NCI-H2029 treated with DMSO at 0.1 percent for 48 hours (cell line): ENCODE results near the gene STK40.

ENCODE experiments used
- DNase-seq: peaks from one replicate; lab custom pipeline; 2025; lab: John Stamatoyannopoulos, UW

The STK40 gene

DNA sequence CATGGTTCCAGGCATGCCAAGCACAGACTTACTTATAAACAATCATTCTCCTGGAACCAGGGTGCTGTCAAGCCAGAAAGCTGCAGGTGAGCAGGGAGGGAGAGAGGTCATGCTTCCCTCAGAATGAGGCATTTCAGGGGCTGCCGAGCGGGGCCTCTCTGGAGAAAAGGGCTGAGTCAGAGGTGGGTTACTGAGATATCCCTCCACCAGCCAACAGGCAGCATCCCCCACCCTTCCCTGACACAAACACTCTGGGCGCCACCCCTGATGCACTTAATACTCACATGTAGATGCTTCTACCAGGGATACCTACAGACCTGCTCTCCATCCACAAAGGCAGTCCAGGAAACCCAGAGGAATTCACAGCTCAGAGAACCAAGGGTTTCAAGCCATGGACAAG lies 13.1 kb downstream of the STK40 start:
- DNase-seq: no peak

DNA sequence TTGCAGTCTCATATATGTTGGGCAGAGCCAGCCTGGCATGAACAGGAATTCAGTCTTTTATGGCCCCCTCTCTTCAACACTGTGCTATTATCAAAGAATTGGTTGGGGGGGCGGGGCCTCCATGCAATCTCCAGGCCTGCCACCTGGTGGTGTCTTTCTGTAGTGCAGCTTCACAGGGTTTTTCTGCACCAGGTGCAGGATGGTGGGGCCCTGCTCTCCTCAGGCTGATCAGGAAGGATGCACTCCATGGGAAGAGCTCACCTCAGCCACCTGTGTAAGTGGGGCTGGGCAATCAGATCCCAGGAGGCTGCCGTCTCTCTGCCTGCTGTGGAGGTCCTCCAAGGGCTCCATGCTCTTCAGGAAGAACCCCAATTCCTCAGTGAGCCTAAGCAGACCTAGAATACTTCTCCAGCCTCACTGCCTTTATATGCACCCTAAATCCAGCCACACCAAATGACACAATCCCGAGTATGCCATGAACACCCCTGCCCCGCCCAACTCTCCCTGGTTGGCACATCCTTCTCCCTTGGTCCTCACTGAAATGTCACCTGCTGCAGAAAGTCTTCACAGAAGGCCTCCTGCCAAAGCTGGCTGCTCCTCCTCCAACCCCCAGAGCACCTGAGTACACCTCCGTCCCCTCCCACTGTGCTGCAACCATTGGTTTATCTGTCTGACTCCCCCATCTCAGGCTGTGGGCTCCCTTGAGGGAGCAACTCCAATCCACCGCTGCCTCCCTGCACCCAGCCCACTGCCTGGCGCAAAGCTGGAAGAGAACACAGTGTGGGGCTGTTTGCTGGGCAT lies 16.5 kb downstream of the STK40 start:
- peak; percentile 31 for DNase-seq

DNA sequence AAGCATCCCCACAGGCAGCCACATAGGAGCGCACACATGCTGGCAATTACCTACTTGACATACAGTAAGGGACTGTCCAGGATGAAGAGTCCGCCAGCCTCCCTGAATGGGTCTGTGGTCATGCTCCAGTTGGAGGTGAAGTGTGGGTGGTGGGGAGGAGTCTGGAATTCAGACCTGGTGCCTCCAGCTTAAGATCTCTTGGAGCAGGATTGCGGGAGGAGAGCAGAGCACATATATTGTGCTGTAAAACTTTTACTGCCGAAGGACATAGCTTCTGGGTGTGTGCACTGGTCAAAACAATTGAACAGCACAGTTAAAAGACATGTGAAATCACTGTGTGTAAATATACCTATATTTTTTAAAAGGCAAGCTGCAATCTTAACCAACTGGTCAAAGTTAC lies 17.9 kb downstream of the STK40 start:
- DNase-seq: no peak

DNA sequence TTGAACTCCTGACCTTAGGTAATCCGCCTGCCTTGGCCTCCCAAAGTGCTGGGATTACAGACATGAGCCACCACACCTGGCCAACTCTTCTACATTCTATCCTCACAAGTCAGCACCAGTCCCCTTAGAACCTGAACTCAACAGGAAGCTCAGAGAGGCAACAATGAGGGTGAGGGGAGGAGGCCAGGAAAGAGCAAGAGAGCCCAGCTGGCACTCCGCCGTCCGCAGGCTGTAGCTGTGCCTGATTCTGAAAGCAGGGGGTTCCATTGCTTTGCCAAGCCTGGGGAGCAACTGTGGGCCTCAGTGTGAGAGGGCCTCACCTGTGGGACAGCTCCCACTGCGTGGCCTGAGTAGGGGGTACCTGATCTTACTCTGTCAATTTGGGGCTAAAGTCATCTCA lies 18.7 kb downstream of the STK40 start:
- no peak for DNase-seq

DNA sequence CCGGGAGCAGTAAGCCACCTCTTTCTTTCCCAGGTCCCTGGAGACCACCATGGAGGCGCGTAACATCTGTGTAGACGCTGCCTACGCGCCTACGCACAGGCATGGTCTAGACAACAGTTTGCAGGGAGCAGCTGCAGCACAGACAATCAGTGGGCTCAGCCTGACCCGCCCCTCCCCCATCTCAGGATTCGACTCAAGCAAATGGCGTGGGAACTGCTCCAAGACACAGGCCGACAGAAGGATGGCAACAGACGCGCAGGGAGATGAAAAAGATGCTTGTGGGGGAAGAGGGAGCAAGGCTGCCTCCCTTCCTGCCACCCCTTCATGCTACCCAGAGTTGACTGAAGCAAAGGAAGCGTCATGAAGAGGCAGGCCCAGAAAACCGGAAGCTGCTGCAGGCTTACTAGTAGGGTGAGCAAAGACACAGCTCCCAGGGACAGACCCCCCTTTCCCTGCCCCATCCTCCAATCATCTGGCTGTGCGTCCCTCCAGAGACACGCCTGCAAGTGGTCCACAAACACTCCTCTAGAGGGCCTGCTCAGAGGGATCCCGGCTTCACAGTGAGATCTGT lies 19.5 kb downstream of the STK40 start:
- DNase-seq: no peak

DNA sequence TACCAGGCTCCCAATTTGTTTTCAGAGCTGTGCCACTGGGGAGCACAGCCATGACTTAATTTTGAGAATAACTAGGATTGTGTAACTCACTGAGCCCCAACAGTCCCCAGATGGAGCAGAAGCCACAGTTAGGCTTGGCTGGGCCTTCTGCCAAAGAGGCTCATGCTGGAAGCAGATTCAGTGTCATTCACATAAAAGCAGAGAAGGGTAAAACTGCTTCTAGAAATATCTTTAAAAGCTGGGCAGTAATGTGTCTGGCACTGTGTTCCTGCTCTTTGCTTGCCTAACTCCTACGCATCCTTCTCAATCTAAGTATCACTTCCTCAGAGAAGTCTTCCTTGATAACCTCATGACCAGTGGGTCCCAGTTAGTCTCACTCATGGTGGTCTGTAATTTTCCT lies 20.3 kb downstream of the STK40 start:
- DNase-seq: no peak

DNA sequence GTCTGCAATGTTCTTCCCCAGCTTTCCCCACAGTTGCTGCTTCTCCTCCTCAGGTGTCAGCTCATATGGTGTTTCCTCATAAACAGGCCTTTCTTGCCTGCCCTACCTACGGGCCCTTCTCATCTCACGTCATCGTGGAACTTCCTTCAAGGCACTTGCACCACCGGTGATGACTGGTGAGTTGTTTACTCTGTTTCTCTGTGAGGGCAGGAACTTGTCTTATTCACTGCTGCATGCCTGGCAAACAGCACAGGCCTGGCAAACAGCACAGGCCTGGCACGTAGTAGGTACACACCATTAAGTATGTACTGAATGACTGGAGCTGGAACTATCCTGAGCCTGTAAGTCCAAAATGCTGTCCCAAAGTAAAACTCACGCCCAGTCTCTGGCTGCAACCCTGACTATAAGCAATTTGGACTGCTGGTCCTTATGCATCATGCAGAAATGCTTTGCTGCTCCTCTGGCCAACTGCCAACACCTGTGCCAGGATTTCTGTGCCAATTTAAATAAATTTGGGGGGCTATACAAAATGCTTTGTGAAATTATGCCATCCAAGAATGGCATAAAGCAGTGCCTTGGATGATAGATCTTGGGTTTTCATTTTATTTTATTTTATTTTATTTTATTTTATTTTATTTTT lies 25.7 kb downstream of the STK40 start:
- no peak for DNase-seq

DNA sequence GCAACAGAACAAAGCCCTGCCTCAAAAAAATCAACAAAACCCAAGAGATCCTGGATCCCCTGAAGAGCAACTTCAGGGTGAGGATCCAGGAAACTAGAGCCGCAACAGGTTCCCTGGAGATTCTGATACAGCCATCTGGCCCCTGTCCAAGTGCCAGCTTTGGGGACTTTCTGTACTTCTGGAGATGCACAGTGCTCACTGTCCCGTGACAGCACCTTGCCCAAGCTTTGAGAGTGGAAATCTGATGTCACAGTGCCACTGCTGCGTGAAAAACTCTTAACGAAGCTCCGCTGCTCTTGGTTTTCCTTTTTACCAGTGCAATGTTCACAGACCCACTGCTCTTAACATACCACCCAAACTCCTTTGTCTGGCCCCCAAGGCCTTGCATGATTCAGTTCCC lies 26.3 kb downstream of the STK40 start:
- no peak for DNase-seq

DNA sequence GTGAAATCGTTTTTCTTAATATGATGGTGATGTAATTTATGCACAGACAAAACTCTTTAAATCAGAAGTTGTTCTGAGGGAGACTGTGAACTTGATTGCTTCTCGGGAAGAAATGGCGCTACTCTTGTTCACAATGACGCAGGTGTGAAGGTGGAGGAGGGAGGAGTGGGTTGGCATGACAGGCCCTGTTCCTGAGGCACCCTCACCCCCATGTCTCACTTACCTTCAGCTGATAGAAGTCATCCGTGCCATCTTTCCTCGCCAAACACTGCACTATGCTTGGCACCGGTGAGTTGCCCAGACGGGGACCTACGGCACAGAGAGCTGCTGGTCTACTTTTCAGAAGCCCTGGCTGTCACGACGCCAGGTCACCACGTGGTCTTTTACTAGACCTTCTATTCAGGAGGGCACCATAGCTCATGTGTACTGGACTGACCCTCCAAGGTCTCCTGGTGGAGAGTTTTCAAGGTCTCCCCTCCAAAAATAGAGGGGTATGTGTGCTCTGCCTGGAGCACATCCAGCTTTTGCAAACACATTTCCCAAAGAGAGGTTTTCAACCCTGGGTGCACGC lies 27.1 kb downstream of the STK40 start:
- DNase-seq: no peak

DNA sequence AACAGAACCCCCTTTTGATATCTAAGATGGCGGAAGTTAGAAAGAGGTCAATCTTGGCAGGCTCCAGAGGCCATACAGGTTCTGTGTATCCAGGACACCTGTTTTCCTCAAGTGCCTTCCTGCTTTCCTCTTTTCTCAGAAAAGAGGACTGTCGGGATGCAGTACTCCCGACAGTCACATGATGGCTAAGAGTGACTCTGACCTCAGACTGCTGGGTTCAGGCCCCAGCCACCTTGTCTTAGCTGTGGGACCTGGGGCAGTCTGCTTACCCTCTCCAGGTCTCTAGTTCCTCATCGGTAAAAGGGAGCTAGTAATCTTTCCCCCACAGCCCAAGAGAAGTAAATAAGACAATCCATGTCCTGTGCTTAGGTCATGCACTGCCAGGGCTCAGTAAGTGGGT lies 29.9 kb downstream of the STK40 start:
- no peak for DNase-seq

DNA sequence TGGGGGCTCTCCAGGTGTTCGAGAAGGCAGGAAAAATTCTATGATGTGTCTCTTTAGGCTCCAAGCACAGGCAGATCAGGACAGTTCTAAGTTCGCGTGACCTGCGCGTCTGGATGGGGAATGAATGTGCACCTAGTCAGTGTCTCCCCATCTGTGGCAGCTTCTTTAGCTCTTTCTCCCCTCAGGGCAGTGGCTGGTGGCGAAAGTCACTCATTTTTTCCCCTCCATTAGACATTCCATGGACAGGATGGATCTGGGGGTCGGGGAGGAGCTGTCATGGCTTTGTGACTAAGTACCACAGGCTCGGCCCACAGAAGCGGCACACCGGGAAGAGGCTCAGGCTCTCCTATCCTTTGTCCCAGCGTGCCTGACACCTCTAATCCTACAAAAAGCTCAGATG lies 31.2 kb downstream of the STK40 start:
- DNase-seq: no peak

DNA sequence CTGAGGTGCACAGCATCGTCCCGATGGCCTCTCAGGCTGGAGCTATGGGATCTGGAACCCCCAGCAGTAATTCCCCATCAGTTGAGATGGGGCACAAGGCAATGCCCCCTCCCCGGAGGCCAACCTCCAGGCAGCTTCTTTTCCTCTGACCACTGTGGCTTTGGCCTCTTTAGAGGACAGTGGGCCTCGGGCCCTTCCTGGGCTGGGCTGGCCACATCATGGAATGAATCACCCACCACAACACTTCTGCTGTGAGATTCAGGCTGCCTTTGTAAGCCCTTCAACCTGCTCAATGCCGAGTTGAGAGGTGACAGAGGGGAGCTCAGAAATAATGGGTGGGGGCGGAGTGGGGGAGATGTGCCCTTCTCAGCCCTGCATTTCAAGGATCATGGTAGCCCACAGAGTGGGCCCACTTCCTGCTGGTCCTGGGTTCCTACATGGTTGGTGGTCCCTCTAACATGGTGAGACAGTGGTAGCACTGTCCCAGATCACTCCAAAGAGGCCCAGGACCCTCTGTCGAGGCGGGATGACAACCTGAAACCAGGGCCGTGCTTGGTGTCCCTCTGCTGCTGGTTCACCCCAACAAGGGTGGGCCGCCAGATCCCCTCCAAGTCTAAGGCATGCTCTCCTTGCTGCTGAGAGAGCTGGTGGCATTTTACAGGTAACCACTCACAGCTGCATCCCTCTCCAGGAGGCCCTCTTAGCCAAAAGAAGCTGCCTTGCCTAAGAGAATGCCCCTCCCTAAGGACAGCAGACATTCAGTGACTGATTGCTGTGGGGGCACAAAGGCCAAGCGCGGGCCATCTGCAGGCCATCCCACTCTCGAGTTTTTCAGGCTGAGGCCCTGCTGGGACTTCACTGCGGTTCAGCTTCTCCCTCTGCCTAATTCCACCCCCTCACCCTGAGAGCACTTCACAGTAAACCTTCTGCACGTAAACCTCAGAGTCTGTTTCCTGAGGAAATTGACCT lies 32.5 kb downstream of the STK40 start:
- DNase-seq: no peak

DNA sequence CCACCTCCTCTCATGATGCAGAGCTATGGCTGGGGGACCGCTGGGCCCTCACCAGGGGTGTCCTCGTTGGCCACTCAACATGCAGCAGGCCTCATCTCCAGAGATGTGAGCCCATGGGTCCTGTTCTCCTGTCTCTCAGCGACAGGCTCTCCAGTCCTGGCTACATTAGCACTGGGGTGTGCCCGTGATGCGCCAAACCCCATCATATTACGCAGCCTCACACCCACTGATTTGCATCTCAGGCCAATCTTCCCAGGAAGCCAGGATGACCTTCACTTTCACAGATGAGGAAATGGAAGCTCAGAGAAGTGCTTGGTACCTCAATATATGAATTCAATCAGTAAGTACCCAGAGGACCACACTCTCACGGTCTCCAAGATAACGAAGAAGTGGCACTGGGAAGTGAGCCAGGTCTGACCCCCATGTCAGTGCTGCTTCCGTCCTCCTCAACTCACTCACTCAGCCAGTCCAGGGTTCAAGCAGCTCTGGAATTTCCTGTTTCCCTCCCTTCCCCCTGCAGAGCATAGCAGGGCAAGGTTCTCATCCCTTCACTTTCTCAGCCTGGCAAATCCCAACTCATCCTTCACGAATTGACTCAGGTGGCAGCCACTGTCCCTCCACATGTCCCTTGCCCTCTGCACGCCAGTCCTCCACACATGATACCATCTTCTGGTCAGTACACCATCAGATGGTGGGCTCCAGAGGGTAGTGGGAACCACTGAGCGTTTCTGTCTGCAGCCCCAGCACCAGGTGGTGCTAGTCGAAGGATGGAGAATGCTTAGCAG lies 33.4 kb downstream of the STK40 start:
- DNase-seq: no peak

DNA sequence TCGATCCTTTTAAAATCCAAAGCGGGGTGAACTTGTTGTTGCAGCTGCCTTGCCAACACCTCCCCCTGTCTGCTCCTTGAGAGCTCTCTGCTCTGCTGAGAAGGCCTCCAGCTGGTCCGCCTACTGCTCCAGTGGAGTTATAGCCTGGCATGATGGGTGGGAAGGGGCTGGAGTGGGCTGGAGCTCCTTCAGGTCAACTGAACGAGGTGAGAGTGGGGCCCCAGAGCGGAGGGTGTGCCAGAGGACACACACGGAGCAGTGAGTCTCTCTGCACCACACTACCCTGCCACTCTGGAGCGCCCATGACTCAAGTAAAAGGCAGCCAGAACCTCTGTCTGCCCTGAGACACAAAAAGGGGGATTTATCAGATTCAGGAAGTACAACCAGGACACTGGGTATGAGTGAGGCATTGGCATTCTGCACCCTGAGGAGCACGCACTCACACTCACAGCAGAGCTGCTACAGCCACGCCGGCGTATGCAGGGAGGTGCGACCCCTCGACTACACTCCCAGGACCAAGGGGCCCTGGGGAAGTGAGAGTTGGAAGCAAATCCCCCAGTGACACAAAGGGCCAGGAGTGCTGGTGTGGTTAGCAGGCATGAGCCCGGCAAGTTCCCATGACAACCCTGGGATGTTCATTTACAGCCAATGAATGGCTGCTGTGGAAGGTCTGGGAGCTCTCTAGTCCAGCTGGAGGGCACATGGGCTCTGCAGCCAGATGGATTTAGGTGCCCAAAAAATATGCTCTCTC lies 34.3 kb downstream of the STK40 start:
- DNase-seq: no peak

DNA sequence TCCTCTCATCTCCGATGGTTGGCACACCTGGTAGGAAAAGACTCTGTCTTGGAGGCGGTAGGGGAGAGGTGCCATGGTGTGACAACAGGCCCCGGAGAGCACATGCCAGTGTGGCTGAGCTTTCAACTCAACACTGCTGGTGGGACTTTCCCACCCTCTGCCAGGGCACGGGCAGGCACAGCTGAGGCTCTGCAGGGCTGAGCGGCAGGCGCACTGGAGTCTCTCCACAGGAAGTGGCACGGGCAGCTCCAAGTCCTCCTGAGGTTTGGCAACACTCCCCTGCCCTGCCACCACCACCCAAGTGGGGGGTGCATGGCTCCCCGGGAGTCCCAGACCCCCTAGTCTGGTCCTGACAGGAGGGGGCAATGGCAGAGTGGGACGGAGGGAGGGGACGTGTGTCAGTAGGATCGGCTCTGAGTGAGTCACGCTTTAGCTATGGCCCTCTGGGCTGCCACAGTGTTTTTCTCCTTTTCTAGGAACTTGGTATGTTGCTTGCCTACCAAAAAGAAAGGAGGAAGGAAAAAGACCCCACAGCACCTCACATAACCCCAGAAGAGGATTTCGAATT lies 35.0 kb downstream of the STK40 start:
- no peak for DNase-seq

DNA sequence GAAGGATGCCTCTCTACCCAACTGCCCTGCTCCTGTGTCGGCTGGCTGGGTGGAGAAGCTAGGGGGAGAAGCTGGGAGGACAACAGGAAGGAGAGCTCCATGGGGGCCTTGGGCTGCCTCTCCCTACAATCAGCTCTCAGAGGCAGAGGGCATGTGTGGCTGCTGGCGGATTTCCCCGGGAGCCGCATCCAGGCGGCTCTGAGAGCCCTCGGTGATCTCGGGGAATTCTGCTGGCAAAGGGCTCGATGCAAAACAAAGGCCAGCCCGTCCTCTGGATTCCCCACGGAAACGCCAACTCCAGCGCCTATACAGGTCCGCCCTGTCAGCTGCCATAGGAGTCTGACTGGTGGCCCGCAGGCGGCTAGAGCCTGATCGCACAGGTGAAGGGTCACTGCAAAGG lies 35.9 kb downstream of the STK40 start:
- no peak for DNase-seq

DNA sequence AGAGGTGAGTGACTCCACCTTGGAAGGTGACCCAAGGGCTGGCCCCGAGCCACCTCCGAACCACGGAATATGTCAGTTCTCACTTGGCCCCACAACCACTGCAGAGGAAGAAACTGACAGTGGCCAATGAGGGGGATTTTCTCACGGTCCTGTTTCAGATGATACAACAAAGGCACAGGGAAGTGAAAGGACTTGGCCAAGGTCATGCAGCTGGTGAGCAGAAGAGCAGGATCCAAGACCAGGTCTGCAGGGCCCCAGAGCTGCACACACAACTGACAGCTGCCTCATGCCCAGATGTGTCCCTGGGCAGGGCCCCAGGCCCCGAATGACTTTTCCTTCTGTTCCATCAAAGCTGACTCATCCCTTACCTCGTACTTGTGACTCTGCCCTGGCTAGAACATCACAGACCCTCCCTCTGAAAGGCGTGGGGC lies 36.5 kb downstream of the STK40 start:
- DNase-seq: no peak

DNA sequence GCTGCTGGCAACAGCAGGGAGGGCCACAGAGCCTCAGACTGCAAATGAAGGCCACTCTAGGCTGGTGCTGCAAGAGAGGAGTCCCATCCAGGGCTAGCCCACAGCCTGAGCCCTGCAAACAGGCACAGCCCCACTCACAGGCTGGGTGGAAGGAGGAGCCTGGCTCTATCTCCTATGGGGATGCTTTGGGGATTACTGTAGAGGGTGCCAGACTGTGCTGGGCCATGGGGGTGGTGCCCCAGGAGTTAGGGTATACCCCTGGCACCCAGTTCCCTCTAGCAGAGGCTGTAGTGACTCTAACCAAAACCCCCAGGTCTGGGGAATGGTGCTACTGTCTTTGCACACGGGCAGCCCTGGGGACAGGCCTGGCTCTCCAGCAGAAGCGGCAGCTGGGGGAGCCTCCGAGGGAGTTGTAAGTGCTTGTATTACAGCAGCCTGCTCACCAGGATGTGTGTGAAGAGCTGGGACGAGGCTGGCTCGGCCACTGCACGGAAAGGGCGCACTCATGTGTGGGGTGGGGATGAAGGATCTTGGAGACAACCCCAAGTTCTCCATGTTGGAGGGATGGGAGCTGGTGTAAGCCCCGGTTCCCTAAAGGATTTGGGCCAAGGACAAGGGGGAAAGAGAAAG lies 38.9 kb downstream of the STK40 start:
- no peak for DNase-seq

DNA sequence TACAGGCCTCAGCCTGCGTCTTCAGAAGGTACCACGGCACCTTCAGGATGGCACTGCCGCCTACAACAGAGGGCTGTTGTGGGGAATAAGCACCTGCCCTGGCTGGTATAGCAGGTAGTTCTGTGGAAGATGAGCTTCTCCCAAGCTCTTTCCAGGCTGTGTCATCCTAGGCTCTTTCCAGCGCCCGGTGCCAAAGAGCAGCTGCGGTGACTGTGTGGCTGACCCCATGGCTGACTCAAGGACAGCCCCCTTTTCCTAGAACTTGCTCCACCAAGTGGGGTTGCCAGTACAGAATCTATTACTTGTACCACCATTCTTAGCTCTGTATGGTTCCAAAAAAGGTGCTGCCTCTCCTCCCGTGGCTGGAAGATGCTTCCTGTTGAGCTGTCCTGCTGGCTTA lies 40.4 kb downstream of the STK40 start:
- no peak for DNase-seq

DNA sequence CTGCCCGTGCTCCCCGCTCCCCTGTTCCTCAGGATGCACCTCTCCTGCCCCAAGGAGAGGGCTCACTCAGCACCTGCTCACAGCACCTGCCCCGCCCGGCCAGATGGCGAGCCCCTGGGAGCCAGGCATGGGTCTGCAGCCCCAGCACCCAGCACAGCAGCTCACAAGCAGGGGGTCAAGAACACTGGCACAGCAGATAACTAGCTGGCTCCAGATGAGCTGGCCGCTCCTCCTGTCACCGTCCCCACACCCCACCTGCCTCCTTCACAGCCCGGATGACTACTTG lies 41.4 kb downstream of the STK40 start:
- no peak for DNase-seq
